K562 (cell line): ENCODE measurements around the gene PREX1.

Source experiments
- MAFF ChIP-seq: IDR thresholded peaks from 2 replicates; pipeline ENCODE4 v1.6.1; 2012; ENCODE audit warnings: low read length, improper control_type of control experiment
- NFATC3 ChIP-seq: fragments of 450-650 bp; IDR thresholded peaks from 2 replicates; pipeline ENCODE4 v1.6.1; 2017; ENCODE audit warnings: mild to moderate bottlenecking
- SMAD1 ChIP-seq: fragments of 150-350 bp; IDR thresholded peaks from 2 replicates; pipeline ENCODE4 v1.6.1; 2014; ENCODE audit warnings: low read length, low read depth; ENCODE audit not compliant: partially characterized antibody

DNA sequence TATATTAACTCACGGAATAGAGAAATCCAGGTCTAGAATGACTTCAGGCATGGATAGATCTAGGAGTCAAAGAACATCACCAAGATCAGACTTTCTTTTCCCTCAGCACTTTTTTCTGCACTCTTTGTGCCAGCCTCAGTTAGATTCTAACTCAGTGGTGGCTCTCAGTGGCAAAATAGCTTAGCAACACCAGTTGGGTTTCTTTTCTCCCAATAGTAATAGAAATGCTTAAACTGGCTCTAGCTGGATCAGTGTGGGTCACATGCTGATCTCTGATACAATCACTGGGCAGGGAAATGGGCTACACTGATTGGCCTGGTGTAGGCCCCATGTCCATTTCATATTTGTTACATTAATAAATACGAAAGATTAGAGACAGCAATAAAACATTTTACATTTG lies 49.5 kb upstream of the PREX1 start:
- TF ChIP-seq SMAD1 (no peak), NFATC3 (no peak), MAFF (no peak)
